T-helper 22 cell (primary cell): ENCODE measurements around the gene CBX6.

Source experiments
- DNase-seq: peaks from one replicate; pipeline ENCODE4 v3.0.0-alpha.2; 2020; ENCODE audit warnings: low read depth

The CBX6 gene

DNA sequence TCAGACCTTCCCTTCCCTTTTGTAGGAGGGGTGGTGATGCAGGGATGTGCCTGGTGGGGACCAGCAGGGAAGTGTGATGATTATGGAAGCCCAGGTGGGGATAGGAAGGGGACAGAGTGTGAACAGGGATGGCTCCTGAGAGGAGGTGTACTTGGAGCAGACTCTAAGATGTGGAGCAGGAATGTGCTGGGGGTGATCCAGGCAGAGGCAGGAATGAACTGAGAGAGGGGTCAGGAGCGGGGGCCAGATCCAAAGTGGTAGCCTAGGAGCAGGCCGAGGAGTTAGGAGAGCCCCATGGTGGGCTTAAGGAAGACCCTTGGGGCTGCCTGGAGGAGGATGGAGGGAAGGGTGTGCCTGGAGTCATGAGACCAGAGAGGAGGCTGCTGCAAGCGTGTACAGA lies 31.9 kb downstream of the CBX6 start:
- DNase-seq, result no peak

DNA sequence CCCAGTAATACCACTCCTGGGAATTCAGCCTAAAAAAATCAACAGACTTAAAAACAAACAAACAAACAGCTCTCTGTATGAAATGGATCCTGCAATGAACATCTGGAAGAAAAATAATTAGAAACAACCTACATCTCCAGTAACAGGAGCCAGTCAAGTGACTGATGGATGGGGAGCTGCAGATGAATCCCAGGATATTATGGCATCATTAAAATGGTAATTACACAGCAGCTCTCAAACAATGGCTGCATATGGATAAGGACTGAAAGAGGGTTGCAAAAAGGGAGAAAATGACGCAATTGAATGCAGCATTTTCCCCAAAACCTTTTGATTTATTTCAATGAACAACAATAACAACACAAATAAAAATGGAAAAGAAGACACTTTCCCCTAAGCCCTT lies 32.3 kb downstream of the CBX6 start:
- DNase-seq, result no peak

DNA sequence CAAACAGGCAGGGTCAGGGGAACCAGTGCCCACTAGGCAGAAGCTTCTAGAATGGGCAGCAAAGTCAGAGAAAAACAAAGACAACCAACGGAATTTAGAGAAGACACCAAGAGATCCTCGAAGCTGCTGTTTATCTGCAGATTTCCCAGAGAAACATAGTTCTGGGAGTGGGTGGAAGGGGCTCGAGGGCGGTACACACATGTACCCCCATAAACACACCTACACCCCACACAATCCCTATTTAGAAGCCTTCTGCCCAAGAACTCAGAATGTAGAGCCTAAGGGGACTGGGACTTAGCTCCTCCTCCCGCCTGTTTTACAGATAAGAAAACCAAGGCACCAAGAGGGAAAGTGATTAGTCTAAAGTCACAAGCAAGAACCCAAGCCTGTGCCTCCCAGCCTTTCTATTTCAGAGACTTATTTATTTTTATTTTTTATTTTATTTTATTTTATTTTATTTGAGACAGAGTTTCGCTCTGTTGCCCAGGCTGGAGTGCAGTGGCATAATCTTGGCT lies 34.5 kb downstream of the CBX6 start:
- no peak for DNase-seq

DNA sequence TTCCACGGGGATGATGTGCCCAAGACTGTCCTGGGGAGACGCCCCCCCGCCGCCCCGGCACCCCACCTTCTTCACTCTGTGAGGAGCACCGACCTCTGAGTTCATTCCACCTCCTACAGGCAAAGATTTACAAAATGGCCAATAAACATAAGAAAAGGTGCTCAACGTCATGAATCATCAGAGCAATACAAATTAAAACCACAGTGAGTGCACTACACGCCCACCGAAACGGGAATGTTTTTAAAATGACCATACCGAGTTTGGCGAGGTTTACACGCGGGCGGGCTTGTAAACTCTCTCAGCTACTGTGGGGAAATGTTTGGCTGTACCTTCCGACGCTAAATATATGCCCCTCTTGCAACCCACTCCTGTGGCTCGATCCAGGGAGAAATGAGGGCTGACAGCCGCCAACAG lies 36.1 kb downstream of the CBX6 start:
- DNase-seq, result no peak

DNA sequence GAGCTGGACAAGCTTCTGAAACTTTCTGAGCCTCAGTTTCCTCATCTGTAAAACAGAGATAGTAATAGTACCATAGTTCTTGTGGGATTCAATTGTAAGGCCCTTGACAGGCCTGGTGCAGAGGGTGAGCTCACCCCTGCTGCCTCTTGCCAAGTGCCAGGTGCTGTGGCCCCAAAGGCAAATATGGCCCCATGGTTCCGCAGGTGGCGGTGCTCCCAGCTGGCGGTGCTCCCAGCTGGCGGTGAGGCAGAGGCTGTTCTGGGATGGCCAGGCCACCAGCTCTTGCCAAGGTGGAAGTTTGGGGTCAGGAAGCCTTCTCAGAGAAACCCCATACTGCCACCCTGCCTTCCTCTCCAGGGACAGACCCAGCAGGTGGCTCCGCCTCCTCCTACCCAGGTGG lies 37.0 kb downstream of the CBX6 start:
- no peak for DNase-seq

DNA sequence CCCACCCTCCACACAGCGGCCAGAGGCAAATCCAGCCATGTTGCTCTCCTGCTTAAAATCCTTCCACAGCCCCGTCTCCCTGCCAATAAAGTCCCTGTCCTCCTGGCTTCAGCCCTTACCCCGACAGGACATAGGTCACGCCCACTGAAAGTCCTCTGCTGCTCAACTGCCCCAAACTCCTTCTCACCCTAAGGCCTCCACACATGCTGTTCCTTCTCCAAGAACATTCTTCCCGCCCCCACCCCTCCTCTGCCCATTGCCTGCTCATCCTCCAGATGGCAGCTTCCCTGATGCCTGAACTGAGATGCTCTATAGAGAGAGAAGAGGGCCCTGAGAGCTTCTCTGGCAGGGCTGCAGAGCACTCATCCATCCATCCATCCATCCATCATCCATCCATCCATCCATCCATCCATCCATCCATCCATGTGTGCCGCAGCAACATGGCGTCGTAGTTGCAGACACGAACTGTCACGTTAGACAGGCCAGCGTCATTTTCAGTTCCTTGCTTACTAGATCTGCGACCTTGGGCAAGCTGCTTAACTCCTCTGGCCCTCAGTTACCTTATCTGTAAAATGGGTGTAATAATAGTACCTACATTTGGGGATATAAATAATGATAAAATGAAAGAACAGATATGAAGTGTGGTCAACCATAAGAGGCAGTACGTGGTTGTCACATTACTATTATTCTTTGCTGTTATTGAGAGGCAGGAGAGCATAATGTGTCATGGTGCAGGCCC lies 37.6 kb downstream of the CBX6 start:
- DNase-seq, result no peak

DNA sequence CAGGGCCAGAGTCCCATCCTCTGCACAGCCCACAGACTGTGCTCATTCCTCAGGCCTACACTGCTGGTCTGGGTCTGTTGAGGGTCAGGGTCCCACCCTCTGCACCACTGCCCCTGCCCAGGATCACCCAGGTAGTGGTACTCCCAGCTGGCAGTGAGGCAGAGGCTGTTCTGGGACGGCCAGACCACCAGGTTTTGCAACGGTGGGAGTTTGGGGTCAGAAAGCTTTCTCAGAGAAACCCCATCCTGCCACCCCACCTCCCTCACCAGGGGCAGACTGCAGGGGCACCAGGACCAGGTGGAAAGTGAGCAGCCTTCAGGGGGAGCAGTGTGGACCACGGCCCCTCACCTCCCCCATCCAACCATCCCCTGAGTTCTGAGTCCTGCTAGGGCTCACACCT lies 39.0 kb downstream of the CBX6 start:
- no peak for DNase-seq

DNA sequence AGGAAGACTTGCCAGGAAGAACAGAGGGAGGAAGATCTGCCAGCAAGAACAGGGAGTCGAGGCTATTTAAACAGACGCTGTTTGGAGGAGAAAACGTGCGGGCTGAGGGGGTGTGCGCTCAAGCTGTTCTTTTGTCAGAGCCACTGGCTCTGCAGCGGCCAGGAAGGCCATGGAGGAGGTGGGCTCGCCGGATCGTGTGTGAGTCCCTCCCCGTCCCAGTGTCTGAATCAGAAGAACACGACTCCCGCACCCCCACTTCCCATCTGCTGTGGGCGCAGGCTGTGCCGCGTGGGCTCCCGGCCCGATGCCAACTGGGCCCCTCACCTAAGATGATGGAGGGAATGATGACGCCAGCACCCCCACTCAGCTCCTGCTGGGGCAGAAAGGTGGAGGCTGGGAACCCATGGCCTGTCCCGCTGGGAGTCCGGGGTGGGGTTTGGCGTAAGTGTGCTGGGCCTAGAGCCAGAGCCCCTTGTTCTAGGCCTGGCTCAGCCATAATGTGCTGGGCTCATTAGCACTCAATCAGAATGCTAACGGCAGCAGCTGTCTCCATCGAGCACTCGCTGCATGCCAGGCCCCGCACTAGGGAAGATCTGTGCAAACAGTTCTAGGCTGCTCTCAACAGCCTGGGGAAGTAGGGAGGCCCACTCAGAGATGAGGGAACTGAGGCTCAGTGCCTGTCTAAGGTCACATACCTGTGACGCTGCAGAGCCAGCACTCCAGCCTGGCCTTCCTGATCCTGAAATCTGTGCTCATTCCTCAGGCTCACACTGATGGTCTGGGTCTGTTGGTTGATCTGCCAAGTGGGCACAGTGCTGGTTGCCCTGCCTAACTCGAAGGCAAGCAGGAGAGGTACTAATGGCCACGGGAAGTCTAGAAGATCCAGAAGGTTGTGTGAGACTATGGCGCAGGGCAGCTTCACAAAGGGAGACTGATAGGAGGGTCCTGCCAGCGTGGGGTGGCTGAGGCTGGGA lies 39.7 kb downstream of the CBX6 start:
- DNase-seq, result no peak

DNA sequence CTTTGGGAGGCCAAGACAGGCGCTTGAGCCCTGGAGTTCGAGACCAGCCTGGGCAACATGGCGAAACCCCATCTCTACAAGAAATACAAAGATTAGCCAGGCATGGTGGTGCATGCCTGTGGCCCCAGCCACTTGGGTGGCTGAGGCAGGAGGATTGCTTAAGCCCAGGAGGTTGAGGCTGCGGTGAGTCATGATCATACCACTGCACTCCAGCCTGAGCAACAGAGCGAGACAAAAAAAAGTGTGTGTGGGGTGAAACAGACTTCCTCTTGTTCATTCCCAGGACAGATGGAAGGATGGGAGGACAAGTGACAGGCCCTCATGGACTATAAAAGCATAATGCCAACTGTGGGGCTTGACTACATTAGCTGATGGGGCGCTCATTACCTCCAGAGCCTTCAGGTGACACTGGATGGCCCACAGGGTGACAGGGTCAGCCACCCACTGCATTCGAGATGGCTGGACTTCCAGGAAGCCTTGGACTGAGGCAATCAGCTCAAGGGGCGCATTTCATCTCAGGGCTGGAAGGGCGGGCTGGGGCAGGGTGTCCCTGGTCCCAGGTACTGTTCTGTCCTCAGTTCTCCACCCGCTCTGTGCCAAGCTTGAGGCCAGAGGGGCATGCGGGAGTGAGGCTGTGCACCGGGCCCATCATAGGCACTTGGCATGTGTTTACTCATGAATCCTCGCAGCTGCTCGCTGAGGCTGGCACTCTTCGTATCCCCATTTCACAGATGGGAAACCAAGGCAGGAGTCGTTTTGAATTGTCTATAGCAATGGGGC lies 40.7 kb downstream of the CBX6 start:
- no peak for DNase-seq

DNA sequence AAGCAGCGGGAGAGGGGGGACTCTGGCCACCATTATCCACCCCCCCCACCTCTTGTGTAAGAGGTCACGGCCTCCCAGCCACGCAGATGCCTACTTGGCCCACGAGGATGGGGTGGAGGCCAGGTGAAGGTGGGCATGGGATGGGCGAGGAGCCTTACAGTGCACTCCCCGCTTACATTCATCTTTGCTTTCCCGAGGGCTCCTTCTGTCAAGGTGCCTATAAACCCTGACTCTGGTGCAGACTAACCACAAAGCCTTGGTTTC lies 41.2 kb downstream of the CBX6 start:
- DNase-seq, result no peak

DNA sequence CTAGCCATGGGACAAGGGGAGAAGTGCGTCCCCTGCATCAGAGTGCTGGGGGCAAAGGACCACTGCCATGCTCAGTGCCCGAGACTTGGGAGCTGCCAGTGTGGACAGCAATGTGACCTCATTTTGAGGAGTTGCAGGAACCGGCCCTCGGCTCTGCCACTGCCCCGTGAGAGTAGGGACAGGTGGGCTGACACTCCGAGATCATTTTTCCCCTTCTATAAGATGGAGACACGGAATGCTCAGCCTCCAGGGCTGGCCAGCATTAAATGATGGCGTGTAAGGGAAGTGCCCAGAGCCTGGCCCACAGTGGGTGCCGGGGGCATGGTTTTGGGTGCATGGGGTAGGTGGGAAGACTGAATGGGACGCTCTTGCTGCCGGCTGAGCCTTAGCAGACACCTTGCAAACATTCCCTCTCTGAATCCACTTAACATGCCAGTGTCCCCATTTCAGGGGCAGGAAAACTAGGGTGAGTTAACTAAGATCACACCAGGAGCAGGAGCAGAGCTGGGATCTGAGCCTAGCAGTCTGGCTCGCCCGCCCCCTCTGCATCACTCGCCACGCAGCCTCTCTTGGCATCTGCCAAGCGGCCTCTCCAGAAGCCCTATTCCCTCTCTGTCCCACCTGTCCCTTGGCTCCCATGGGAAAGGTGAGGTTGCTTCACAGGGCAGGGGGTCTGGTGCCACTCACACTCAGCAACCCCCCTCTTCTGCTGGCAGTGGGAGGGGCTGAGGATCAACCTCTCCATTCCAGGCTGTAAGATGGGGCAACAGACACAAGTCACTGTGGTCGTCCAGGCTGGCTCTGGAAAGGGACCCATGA lies 41.8 kb downstream of the CBX6 start:
- no peak for DNase-seq

DNA sequence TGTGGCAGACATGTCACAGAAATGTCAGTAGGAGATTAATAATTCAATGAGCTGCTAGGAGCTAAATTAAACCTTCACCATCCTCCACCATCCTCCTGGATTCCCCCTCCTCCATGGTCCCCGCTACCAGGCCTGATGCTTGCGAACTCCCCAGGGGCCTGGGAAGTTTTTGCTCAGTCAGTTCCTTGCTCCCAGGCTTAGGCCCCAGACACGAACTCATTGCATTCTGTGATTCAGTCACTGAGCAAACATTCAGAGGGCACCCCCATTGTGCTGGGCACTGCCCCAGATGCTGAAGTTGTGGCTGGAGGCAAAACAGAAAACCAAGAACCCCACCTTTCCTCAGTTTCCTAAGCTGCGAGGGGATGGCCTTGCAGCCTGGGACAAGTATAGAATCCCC lies 42.5 kb downstream of the CBX6 start:
- DNase-seq, result no peak

DNA sequence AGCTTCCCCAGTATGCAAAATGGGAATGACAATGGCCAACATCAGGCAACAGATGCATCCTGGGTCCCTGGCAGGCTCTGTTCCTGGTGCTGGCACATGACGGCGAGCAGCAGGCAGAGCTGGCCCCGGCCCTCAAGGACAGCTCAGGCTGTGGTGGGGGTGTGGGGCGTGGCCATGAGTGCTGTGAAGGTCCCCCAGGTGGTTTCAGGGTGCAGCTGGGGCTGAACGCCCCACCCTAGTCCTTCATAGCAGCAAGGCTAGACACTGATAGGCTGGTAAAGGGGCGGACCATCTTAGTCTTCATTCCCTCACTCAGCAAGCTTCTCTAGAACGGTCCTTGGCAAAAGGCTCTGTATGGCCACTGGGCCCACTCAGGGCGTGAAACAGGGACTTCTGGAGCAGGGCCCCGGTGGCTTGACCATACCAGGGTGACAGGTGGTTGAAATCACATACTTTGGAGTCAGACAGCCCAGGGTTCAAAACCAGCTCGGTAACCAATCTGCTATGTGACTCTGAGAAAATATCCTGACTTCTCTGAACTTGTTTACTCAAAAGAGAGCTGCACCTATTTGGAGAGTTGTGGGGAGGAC lies 43.3 kb downstream of the CBX6 start:
- no peak for DNase-seq

DNA sequence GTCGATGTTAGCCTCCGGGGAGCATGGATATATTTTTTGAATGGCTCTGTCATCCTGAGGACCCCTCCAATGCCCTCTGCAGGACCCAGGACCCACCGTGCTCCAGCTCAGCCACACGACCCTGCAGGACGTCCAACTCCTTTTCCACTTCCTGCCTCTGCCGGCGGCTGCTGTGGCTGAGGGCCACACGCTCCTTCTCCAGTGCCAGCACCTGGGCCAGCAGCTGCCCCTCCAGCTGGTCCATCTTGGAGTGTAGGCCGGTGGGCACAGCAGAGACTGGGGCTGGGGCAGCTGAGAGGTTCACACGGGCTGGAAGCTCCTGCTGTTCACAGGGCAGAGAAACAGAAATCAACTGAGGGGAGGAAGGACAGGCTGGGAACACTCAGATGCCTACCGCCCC lies 43.8 kb downstream of the CBX6 start:
- no peak for DNase-seq

DNA sequence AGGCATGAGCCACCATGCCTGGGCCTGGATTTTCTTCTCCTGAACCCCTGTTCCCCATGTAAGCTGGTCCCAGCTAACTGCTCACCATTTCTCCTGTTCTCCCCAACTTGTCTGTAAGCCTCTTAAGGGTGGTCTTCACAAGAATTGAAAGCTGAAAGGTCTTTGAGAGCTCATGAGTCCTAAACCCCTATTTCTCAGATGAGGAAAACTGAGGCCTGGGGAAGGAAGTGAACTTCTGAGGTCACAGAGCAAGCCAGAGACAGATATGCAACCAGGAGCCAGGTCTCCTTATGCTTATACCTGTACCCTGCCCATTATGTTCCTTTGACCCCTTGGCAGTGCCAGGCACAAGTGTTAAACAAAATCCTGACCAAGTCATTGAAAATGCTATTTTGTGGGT lies 44.5 kb downstream of the CBX6 start:
- no peak for DNase-seq

DNA sequence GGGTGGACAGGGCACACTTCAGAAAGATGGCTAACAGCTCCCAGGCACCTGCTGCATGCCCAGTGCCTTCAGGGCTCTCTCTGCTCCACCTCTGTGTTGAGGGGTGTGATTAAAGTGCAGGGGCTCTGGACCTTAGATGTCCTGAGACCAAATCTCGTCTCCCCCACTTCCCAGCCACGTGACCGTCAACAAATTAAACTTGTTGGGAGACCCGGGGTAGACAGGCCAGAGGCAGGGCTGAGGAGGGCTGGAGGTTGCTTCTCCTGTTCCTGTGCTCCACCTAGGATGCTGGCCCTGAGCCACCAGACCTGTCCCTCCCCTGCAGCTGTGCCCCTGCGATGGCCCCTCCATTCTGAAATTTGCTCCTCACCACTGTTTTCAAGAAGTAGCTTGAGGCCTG lies 45.2 kb downstream of the CBX6 start:
- DNase-seq, result no peak

DNA sequence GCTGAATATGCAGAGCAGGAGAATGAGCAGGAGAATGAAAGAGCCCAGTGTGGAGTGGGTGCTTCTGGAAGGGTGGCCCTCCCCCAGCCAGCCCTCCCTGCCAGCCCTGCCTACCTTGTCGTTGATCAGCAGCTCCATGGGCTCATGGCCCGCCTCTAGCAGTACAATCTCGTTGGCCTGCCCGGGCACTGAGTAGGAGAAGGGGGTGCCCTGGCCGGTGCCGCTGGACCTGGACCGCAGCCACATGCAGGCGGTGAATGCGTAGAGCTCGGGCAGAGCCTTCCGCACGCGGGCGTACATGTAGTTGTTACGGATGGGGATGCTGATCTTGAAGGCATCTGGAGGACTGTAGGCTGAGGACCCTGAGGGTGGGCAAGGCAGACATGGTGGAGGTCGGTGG lies 45.6 kb downstream of the CBX6 start:
- no peak for DNase-seq

DNA sequence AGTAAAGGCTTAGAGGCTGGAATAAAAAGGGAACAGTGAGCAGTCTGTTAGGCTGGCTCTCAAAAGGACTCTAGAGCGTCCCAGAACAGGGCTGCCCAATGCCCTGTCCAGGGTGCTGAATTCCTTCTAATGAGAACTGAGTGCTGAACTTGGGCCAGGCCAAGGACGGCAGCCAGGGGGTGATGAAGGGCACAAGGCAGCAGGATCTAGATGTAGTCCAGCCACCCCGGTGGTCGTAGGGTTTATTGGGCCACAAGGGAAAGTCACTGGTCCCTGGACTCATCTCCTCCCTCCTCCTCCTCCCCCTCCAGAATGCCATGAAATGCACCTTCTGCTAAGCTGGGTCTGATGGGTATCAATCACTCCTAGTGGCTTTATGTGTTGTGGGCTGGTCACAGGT lies 47.4 kb downstream of the CBX6 start:
- DNase-seq, result no peak

DNA sequence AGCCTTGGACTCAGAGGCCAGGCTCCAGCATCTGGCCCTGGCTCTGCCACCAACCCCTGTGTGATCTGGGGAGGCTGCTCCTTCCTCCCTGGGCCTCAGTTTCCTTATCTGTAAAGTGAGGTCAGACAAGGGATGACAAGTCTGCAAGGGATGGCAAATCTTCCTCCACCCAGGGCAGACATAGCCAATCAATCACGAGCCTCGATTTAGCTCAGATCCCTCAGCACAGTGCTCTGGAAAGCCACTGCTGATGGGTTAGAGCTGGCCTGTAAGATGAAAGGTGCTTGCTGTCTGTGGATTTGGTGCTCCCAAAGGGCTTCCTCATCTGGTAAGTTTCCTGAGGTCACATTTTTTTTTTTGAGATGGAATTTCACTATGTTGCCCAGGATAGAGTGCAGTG lies 48.4 kb downstream of the CBX6 start:
- no peak for DNase-seq

DNA sequence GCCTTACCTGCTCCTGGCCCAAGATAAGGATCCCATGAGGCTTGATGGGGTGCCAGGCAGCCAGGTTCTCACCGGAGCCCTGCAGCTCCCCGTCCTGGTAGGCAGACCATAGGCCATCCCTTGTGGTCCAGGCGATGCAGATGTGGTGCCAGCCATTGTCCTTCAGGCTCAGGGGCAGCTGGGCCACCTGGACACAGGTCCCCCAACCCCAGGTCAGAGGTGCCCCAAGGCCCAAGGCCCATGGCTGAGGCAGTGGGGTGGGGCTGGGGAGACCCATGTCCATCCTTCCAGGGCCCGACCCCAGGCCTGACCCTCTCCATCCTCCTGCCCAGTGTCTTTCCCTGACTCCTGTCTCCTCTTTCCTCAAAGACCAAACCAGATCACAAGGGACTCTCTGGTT lies 48.9 kb downstream of the CBX6 start:
- no peak for DNase-seq

DNA sequence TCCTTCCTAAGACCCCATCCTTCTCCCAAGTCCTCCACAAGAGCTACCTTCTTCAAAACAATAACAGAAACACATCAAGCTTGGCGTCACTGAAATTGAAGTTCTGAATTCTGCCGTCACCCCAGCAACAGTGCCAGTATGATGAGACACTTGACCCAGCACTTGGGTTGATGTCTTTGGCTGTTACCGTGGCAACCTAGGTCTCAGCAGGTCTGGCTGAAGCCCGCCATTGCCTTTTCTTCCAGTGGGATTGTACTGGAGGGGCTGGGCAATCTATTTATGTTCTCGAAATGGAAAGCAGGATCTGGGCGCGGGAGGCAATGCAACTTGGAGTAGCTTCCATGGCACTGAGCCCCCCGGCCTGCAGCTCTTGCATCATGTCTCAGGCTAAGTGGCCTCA lies 52.0 kb downstream of the CBX6 start:
- DNase-seq, result no peak
